GM15510 (cell line): ENCODE data around the gene NLRP9.

Experiments
- POLR2A ChIP-seq: IDR thresholded peaks from 3 replicates; pipeline ENCODE4 v1.6.1; 2011; ENCODE audit warnings: borderline replicate concordance; ENCODE audit not compliant: insufficient read length; ENCODE audit errors: extremely low read depth

Gene NLRP9

DNA sequence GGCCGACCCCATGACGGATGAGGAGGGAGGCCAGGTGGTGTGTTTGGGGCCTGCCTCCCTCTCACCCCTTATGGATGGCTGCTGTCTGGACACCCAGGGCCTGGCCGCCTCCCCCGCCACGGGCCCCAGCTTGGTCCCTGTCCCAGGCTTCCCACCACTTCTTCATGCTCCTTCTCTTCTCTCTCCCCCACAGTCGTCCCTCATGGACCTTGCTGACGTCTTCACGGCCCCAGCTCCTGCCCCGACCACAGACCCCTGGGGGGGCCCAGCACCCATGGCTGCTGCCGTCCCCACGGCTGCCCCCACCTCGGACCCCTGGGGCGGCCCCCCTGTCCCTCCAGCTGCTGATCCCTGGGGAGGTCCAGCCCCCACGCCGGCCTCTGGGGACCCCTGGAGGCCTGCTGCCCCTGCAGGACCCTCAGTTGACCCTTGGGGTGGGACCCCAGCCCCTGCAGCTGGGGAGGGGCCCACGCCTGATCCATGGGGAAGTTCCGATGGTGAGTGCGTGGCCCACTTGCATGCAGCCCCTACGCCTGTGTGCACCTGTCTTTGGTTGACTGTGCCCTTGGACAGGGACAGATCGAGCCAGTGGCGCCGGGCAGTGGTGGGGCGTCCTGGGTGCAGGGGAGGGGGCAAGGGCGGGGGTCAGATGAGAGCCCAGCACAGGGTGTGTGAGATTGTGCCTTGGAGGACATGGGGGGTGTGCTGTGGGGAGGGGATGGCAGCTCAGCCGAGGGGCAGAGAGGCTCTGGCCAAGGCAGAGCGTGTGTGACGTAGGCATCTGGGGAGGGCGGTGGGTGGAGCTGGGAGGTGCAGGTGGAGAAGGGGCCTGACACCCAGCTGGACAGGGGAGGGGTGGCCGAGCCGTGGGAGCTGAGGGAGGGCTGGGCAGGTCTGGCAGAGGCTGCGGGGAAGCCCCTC is 46.4 kb downstream of the NLRP9 start:
- no peak for TF ChIP-seq POLR2A

DNA sequence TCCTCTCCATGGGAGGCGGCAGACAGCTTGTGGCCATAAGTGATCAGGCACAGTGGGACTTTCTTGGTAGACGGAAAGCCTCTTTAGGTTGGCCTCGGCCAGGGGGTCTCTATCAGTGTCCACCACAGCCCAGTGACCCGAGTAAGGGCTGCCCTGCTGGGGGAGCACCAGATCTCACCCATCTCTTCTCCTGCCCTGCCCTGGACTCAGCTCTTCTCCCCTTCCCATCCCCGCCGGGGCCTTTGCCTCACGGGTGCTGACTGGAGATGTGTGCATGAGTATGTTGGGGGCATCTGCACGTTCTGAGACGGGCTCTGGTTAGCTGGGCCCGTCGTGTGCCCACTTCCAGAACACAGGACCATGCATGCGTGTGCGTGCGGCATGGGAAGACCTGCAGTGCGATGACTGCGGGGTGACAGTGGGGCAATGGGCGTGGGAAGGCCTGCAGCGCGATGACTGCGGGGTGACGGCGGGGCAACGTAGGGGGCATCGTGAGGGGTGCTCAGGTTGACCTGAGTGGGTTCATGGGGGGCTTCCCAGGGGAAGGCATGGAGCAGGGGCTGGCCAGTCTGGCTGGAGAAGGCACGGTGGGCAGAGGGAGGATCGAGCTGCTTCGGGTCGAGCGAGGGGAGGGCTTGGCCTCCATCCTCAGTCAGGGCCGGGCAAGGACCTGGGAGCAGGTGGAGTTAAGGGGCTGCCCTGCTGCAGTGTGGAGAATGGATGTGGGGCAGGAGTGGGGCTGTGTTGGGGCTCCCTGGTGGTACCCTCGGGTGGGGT is 47.2 kb downstream of the NLRP9 start:
- no peak for TF ChIP-seq POLR2A

DNA sequence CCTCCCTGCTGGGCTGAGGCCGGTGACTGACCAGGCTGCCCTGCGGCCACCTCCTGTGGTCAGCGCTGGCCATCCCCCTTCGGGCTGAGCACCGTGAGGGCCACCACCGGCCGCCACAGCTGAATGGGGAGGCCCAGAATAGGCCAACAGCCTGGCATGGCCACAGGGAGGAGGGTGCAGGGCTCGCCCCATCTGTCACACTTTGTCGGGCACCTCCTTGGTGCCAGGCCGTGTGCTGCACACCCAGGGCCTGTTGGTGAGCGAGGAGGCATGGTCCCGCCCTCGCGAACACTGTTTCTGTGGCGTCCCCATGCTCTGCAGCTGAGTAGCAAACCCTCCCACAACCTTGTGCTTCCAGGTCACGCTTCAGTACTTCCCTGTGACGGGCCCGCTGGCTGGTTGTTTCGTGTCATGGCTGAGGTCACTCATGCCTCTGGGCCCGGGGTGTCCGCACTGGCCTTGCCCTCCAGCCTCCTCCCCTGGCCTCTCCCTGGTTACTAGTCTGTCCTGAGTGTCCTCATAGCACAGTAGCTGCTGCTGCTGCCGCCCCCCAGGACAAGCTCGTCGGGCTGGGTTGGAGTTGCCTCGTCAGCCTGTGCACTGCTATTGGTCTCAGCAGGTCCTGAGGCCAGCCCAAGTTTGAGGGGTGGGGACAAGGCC is 48.0 kb downstream of the NLRP9 start:
- TF ChIP-seq POLR2A: no peak

DNA sequence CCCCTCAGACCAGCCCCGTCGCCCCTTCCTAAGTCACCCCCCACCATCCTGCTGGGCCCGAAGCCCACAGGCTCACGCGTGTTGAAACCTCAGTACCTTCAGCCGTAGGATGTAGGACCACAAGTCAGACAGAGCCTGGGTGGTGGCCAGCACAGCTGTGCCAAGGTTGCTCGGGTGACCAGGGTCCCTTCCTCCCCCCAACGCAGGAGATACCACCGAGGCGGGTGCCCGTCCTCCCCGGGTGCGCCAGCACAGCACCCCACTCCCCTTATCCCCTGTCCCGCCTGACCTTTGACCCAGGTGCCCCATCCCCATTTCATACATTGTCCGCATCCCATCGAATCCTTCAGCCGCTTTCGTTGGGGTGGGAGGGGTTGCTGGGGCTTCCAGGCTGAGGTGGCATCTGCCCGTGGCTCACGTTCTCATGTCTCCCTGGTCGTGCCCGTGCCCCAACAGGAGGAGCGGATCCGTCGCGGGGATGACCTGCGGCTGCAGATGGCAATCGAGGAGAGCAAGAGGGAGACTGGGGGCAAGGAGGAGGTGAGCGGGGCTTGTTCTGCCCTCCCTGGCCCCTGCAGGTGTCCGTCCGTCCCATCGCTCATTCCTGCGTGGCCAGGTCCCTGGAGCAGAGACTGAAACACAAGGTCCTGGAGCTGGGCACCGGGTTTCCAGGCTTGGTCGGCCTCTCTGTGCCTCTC is 48.6 kb downstream of the NLRP9 start:
- no peak for TF ChIP-seq POLR2A

DNA sequence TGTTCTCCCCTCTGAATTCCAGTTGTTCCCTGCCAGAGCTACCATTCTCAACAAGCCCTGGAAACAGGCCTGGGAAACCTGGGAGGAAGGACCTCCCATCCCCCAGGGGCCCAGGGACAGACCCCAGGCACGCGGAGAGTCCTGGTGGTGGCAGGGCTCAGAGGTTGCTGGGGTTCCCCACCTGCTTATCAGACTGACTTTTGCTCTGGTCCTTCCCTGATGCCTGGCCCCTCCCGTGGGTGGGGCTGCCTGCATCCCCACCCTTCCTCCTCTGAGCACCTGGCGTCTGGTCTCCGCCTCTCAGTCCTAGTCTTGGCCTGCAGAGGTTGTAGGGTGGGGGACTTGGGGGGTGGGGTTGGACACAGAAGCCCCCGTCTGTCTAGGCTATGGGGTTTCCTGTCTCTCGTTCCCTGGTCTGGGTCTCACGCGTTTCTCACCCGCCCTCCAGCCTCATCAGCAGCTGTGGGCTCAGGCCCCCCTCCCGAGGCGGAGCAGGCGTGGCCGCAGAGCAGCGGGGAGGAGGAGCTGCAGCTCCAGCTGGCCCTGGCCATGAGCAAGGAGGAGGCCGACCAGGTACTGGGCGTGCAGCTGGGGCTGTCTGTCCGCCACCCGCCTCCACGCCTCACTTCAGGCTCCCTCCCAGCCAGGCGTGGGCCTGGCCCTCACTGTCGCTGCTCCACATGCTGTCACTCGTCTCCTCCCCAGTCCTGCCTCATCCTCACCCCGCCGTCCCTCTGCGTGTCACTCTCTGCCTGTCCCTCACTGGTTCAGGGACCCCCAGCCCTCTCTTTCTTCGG is 49.6 kb downstream of the NLRP9 start:
- no peak for TF ChIP-seq POLR2A

DNA sequence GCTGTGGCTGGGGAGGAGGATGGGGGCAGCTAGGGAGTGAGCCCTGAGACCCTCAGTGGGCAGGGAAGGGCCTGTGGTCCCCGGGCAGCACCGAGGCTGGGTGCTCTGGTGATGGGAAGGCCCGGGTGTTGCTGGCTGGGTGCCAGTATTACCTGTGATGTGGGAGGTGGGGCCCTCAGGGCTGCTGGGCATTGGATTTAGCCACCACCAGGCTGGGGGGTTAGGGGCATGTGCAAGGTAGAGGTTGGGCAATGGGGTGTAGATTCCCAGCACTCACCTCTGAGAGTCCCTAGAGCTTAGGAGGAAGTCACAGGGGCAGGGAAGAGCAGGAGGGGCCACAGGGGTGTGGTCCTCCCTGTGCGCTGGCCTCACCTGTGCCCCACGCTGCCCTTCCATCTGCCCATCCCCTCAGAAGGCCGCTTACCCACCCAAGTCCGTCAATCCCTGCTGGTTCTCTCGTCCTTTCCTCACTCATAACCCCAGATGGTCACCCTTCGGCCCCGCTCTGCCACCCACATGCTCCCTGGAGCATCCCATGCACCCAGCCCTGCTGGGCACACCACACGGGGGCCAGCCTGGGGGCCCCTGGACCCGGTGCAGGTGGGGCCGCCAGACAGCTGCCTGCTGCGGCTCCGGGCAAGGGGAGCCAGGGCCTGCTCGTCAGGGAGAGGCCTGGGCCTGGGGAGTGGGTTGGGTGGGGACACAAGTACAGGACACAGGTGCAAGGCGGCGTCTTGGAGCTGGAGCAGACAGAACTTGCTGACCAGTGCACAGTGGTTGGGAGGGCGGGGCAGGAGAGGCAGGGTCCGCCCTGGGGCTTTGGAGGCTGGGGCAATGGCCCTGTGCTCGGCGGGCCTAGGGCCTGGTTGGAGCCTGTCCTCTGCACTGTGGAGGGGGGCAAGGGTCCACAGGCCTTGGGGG is 50.7 kb downstream of the NLRP9 start:
- TF ChIP-seq POLR2A: no peak

DNA sequence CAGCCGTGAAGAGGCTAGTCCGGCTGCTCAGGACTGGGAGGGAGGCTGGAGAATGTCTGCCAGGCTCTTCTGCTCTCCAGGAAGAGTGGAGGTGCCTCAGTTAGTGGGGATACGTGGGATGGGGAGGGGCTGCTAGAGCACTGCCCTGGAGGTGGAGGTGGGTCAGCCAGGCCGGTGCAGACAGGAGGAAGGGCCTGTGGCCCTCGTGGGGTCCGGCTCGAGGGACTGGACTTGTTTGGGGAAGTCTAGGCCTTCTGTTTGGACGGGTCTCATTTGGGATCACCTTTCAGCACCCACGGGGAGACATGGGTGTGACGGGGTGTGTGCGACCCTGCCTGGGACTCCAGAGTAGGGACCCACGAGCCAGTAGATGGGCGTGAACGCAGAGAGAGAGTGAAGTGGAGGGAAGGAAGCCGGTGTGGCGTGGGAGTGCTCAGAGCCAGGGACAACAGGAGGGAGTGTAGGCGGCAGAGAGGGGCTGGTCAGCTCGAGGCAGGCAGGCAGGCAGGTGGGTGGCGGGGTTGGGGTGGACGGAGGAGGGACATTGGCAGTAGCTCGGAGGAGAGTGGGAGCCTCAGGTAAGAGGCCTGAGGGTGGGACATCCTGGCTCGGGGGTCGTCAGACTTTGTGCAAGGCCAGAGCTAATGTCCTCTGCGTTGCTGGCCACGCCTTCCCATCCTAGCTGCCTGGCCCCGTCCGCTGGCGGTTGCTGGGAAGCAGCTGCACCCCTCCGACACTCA is 51.7 kb downstream of the NLRP9 start:
- TF ChIP-seq POLR2A: no peak

DNA sequence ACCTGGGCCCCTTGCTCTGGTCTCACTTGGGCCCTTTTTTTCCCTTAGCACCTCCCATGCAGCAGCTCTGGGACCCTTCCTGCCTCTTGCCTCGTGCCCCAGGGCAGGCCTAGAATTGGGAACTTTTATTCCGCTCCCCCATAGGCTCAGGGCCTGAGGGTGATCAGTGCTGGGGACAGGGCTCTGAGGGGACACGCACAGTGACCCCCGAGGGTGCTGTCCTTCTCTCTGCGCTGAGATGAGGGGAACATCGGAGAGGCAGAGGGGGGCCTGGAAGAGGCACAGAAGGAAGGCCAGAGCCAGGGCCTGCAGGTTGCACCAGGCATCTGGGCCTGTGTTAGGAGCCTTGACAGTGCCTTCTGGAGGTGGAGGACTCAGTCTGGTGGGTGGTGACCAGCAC is 52.4 kb downstream of the NLRP9 start:
- TF ChIP-seq POLR2A: no peak

DNA sequence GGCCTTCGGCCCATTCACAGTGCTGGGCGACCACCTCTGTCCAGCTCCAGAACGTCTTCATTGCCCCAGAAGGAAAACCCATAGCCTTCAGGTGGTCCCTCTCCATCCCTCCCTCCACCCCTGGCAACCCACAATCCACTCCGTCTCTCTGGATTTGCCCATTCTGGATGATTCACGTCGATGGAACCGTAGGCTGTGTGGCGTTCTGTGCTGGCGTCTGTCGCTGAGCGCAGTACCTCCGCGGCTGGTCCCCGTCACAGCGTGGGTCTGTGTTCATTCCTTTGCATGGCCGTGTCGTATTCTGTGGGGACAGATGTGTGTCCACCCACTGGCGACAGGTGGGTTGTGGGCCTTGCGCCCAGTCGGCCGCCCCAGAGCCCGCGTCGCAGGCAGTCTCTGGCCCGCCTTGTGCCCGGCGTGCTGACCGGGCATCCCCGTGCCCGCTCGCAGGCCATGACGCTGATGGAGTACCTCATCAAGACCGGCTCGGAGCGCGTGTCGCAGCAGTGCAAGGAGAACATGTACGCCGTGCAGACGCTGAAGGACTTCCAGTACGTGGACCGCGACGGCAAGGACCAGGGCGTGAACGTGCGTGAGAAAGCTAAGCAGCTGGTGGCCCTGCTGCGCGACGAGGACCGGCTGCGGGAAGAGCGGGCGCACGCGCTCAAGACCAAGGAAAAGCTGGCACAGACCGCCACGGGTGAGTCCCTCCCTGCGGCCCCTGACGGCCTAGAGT is 53.1 kb downstream of the NLRP9 start:
- TF ChIP-seq POLR2A: no peak

DNA sequence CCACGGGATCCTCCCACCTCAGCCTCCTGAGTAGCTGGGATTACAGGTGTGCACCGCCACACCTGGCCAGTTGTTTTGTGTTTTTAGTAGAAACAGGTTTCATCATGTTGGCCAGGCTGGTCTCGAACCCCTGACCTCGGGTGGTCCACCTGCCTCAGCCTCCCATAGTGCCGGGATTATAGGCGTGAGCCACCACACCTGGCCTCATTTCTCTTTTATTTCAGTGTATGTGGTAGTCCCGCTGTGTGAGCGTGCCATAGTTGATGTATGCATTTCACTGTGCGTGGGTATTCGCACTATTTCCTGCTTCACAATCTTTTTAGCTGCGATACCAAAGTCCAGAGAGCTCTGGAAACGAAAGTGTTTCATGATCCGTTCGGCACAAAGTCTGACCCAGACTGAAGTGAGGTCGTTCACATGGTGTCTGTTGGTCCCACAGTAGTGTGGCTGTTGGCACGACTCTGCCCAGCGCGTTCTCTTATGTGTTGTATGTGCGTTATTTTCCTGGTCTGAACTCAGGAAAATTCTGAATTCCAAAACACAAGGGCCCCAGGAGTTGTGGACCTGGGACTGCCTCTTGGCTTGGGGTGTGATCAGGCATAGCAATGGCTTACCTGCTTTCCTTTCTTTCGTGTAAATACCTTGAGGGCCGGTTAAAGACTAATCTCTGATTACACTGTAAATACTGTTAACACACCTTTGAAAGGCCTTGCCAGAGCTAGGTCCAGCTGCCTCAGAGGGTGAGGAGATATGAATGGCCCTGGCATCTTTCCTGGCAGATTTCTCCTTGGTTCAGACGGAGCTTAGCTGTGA is 54.5 kb downstream of the NLRP9 start:
- TF ChIP-seq POLR2A: no peak
